Upper lobe of right lung (tissue), 1 donor: ENCODE measurements around the gene NKX2-8. TPM values are rescaled to one million over a fixed set of nuclear protein-coding genes. Genes with fewer than 3 reads are reported as not detected.
A peak's percentile ranks its signal among the peaks of the same experiment; 100 is the strongest.
"Not testable (repeated sequence)": the region's sequence is repeated elsewhere in the genome, so short reads cannot be mapped to it uniquely, and the experiment has no call there.

ENCODE experiments used
- ATAC-seq: fragments of 200-7000 bp; cut with Tn5 transposase; one replicate; pipeline ENCODE4 v1.9.1; 2020; ENCODE audit warnings: mild to moderate bottlenecking, moderate library complexity
- DNase-seq: peaks from one replicate; pipeline ENCODE4 v3.0.0-alpha.2; 2020
- H3K27ac ChIP-seq: fragments of 200-600 bp; one replicate; pipeline ENCODE4 v1.8.0; 2022
- H3K27me3 ChIP-seq: fragments of 200-600 bp; one replicate; pipeline ENCODE4 v1.8.0; 2022; ENCODE audit warnings: mild to moderate bottlenecking
- H3K36me3 ChIP-seq: fragments of 200-600 bp; one replicate; pipeline ENCODE4 v1.8.0; 2022
- H3K4me1 ChIP-seq: fragments of 200-600 bp; one replicate; pipeline ENCODE4 v1.8.0; 2022
- H3K4me3 ChIP-seq: fragments of 200-600 bp; one replicate; pipeline ENCODE4 v1.8.0; 2022; ENCODE audit warnings: mild to moderate bottlenecking
- H3K9me3 ChIP-seq: fragments of 200-600 bp; one replicate; pipeline ENCODE4 v1.8.0; 2022
- intact Hi-C: fragments of 100-400 bp; cut with DNase I; formaldehyde crosslinking; loops from one replicate; pipeline ENCODE4 v1.11.0; 2022
- total RNA-seq: library from RNA; stranded (reverse); fragmentation: NEBNext Ultra II Directional; extraction: Animal tissue kit (Norgen Biotek cat#: 25700); gene quantifications from one replicate; pipeline ENCODE4 v1.2.1, GENCODE V29; 2021
- TF ChIP-seq, protein P1 (sequence below): fragments of 200-600 bp; IDR thresholded peaks from one replicate; pipeline ENCODE4 v1.8.0; 2022; ENCODE audit warnings: antibody characterized with exemption
- donor health status: DM: no; HTN: yes; CAD: no; lungs with severe emphysema.

The NKX2-8 gene
- total RNA-seq, 1 donor from 2014 or later = 0.43 TPM

DNA sequence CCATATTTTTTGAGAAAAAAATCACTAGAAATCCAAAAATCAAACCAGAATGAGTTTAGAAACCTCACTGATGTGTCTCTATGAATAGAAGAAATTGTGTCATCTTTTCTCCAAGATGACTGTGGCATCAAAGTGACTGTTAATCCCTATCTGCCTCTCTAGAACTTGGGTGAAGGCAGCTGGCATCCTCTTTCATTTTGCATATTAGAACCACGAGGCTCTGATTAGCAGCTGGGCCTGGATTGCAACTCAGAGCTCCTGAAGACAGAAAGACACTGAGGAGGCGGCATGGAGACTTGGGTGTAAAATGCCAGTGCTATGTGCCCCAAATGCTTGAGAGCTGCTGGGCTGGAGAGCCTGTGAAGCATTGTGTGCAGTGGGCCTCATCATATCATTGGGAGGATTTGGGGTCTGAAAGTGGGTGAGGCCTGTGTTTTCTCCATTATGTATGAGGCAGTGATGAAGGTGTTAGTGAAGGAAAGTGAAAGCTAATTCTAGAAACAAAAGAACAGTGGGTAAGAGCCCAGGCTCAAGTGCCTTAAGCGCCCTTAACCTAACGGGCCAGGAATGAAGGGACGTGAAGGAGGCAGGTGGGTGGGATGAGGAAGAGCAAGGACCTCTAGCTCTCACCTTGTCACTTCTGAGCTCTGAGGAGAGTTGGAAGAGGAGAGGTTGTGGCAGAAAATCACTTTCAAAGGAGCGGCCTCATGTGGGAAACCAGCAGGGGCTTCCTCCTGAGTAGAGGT is 26.2 kb downstream of the NKX2-8 start:
- Histone ChIP-seq H3K4me1 (no peaks in the 10 kb centered on the region), H3K9me3 (no peaks in the 10 kb centered on the region), H3K27me3 (peaks cover 7% of the 10 kb centered on the region), H3K27ac (no peak overlapping the region), H3K4me3 (no peak overlapping the region), H3K36me3 (no peaks in the 10 kb centered on the region)
- intact Hi-C loops = no loop called here
- DNase-seq (no peak), ATAC-seq (peak; percentile 32)
- TF ChIP-seq, protein P1, sequence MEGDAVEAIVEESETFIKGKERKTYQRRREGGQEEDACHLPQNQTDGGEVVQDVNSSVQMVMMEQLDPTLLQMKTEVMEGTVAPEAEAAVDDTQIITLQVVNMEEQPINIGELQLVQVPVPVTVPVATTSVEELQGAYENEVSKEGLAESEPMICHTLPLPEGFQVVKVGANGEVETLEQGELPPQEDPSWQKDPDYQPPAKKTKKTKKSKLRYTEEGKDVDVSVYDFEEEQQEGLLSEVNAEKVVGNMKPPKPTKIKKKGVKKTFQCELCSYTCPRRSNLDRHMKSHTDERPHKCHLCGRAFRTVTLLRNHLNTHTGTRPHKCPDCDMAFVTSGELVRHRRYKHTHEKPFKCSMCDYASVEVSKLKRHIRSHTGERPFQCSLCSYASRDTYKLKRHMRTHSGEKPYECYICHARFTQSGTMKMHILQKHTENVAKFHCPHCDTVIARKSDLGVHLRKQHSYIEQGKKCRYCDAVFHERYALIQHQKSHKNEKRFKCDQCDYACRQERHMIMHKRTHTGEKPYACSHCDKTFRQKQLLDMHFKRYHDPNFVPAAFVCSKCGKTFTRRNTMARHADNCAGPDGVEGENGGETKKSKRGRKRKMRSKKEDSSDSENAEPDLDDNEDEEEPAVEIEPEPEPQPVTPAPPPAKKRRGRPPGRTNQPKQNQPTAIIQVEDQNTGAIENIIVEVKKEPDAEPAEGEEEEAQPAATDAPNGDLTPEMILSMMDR = no peak

DNA sequence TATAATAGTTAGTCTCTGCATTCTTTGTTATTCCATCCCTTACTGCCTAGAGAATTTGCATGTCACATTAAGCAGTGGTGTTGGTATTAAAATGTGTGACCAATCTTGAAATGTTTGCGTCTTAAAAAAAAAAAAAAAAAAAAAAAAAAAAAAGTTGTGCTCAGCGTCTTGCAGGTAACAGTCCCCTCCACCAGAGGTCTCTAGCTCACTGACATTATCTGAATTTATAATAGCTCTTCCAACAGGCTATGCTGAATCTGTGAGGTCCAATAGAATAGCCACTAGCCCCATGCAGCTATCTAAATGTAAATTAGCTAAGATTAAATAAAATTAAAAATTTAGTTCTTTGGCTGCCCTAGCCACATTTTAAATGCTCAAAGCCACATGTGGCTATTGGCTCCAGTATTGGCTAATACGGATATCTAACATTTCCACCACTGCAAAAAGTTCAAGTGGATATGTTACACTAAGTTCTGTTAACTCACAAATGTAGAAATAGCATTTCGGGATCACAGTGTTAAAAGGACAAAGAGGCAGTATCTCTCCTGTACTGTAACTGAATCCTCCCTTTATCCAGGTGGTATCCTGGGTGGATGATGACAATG is 28.7 kb downstream of the NKX2-8 start:
- H3K9me3 ChIP-seq = no peaks in the 10 kb centered on the region
- no peaks in the 10 kb centered on the region for H3K4me1 ChIP-seq
- H3K27ac ChIP-seq = no peak overlapping the region
- no peak overlapping the region for H3K4me3 ChIP-seq
- peak; percentile 86 for ATAC-seq
- intact Hi-C loops = no loop called here
- TF ChIP-seq, protein P1 = peak; percentile 67
- H3K27me3 ChIP-seq = no peaks in the 10 kb centered on the region
- no peak for DNase-seq
- no peaks in the 10 kb centered on the region for H3K36me3 ChIP-seq

DNA sequence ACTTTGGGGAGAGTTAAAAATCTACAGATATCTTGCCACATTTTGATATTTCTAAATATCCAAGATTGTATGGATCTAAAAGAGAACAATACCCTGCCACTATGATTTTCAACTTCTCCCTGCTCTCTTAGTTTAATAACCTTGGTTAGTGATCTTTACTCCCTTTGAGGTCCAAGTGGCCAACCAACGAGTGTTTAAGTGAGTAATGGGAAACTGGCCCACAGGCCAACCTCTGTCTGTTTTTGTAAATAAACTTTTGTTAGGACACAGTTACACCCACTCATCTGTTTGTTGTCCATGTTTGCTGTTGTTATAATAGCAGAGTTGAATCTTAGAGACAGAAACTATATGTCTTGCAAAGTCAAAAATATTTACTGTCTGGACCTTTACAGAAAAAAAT is 31.5 kb downstream of the NKX2-8 start:
- TF ChIP-seq, protein P1 = no peak
- Histone ChIP-seq H3K36me3 (no peaks in the 10 kb centered on the region), H3K4me1 (no peaks in the 10 kb centered on the region), H3K4me3 (no peak overlapping the region), H3K27me3 (no peaks in the 10 kb centered on the region), H3K27ac (no peak overlapping the region), H3K9me3 (no peaks in the 10 kb centered on the region)
- intact Hi-C loops = no loop called here
- no peak for DNase-seq
- ATAC-seq = no peak

DNA sequence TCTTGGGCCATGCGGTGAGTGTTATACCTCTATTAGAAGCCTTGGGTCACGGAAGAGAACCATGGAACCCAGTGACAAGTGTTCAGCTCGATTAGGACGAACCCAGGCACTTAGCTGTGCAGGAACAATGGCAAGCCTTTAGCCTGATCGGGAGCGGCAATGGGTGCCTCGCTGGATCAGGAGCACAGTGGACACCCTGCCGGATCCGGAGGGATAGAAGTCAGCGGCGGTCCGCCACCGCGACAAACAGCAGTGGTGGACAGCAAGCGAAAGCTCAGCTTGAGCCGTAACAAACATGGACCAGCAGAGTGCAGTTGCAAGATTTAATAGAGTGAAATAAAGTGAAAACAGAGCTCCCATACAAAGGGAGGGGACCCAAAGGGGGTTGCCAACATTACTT is 38.1 kb downstream of the NKX2-8 start:
- H3K9me3 ChIP-seq, H3K4me1 ChIP-seq, ATAC-seq, H3K27ac ChIP-seq, H3K4me3 ChIP-seq, DNase-seq, H3K27me3 ChIP-seq, intact Hi-C loops, H3K36me3 ChIP-seq: not testable (repeated sequence)

DNA sequence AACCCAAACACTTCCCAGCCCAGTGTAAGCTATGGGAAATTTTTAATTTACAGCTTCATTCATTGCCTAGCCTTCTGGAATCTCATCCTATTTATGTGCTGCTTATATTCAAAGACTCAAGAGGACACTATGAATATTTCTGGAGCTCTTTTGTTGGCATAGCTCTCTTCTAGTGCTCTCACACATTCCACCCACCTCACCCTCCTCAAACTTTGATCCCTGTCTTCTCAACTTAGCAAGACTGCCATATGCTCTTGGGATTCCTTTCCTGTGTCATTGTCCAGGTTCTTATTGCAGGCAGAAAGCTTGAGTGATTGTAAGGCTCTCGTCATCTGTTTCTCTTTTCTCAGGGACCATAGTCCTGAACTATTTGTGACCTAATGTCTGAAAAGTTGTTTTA is 44.4 kb downstream of the NKX2-8 start:
- H3K27me3 ChIP-seq = no peaks in the 10 kb centered on the region
- ATAC-seq = peak; percentile 55
- H3K4me1 ChIP-seq = no peaks in the 10 kb centered on the region
- no peak for DNase-seq
- no peaks in the 10 kb centered on the region for H3K36me3 ChIP-seq
- no peaks in the 10 kb centered on the region for H3K9me3 ChIP-seq
- TF ChIP-seq, protein P1 = no peak
- H3K27ac ChIP-seq = no peak overlapping the region
- no peak overlapping the region for H3K4me3 ChIP-seq
- intact Hi-C loops = no loop called here

Other genes with a start within 250 kb of the NKX2-8 start
- gene NKX2-1, start 62.4 kb downstream of the NKX2-8 start, total RNA-seq = 177 TPM
- gene PAX9, start 79.2 kb upstream of the NKX2-8 start, total RNA-seq = 0.78 TPM